Measurements from ENCODE around the gene ALPK3.
A peak's percentile ranks its signal among the peaks of the same experiment; 100 is the strongest.
"Not testable (repeated sequence)": the region's sequence is repeated elsewhere in the genome, so short reads cannot be mapped to it uniquely, and the experiment has no call there.

The ALPK3 gene

GRCh38 chr15:84876269-84876668 lies 59.1 kb downstream of the ALPK3 start:
- no peak for DNase-seq

GRCh38 chr15:84877701-84878100 lies 60.5 kb downstream of the ALPK3 start:
- DNase-seq: not testable (repeated sequence)

- DNase-seq: peak; percentile 44
Measured at GRCh38 chr15:84878504-84878903, 61.3 kb downstream of the ALPK3 start.

DNA sequence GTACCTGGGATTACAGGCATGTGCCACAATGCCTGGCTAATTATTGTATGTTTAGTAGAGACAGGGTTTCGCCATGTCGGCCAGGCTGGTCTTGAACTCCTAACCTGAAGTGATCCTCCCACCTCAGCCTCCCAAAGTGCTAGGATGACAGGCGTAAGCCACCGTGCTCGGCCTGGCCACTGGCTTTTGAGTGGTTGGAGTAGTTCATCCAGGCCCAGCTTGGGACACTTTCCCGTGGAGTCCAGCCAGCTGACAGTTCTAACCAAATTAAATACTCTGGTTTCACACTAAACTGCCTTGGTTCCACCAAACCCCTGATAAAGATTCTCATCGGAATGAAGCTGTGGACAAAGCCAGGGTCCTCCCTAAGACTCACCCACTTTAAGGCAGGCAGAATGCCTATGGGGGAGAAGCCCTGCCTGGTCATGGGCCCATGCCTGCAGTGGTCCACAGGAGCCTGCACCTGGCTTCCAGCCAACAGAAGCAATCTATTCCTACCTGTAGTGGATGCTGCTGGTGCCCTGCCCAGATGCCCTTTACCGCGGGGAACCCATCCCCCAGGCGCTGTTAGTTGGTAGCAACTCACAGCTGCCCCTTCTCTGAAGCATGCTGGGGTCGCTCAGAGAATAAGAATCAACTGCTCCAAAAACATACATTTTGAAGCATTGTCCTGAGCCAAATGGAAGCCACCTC lies 62.1 kb downstream of the ALPK3 start:
- DNase-seq: no peak

DNA sequence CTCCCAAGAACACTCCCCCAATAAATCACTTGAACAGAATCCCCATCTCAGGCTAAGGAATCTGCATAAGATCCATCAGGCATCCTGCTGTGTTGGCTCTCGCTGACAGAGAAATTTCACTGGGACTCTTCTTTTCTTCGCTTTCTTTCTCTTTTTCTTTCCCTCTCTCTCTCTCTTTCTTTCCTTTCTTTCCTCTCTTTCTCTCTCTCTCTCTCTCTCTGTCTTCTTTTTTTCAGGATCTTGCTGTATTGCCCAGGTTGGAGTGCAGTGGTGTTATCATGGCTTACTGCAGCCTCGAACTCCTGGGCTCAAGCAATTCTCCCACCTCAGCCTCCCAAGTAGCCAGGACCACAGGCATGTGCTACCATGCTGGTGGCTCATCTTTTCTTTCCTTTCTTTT lies 62.9 kb downstream of the ALPK3 start:
- no peak for DNase-seq

DNA sequence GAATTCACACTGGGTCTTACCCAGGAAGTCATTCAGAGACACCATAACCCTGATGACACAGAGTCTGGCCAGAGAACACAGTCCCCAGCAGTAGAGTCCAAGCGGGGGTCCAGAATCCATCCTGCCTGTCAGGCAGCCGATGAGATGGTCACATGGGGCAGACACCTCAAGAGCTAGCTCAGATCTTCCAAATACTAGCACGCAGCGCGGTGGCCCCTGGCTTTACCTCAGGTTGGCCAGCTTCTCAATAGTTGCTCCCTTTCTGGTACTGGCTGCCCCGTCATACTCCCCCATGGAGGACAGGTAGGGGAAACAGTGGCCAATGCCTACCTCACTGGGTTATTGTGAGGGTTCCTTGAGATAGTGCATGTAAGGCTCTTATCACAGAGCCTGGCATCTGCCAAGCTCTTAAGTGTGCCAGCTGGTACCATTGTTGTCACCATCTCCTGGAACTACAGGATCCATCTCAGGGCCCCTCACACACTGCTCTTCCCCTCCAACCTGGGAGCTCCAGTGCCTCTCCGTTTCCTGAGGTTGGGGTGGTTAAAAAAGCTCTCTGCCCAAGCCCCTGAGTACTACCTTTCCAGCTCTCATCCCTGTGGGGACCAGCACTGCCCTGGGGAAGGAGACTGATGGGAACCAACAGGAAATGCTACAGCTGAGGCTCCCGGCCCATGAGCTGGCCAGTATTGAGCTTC lies 63.8 kb downstream of the ALPK3 start:
- no peak for DNase-seq

DNA sequence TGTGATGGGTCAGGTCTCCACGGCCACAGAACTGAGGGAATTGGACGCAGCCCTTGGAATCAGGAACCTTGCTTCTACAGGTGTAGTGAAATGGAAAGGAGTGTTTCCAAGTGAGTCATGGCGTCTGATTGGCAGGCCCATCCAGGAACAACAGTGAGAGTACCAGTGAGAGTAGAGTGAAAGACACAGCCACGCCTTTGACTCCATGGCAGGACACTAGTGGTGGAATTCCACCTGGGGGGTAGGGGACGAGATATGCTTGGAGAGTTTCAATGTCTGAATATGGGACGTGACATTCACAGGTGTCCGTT lies 64.3 kb downstream of the ALPK3 start:
- DNase-seq: no peak

GRCh38 chr15:84883466-84883865 lies 66.3 kb downstream of the ALPK3 start:
- no peak for DNase-seq

DNA sequence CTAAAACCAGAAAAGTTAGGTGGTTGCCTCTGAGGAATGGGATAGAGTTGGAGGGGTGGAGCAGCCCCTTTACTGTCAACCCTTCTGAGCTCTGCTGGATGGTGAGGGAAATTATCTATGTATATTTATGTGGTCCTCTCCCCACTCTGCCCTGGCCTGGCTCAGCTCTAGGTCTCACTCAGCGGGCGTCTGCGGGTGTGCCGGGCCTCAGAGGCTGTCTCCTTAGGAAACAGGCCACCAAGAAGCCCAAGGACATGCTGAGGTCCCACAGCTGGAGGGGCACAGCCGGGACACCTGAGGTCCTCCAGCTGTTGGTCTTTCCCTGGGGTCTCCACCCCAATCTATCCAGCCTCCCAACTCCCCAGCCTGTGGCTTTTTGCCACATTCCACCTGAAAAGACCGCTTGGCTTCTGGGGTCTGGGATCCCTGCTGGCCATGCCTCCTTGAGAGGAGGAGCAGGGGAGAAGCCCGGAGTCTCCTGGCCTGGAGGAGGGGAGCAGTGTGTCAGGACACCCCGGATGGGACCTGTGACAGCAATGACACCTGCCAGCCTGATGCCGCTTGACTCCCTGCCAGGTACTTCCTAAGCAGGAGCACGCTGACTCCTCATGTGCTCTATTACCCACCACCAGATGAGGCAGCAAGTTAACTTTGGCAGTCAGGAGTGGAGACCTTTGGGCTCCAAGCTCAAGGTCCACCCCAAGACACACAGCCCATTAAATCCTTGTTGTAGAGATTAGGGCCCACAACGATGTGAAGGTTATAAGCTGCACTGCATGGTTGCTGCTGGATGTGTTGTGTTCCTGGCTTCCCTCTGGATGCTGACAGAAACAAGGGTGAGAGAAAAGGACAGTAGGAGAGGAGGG lies 67.0 kb downstream of the ALPK3 start, which contains the start of gene SLC28A1:
Gene SLC28A1 (plus strand): TSS at position 747 of the 866 bp plus-strand sequence. CDS start 3,099 bp downstream, outside the sequence.
- no peak for DNase-seq

DNA sequence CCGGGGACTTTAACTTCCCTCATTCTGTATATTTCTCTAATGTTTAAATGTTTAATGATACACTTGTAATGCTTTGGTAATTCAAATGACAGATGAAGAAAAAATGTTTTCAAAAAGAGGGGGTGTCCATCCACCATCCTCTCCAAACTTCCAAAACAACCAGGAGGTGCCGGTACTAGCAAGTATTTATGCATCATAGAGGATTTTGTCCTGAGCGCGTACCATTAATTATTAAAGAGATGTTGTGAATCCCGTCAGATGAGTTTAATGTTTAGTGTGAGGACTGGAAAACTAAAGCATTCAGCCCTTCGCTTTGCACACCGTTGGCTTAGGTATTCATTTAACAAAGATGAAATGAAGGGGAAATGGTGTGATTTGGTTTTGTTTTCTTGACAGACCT lies 68.6 kb downstream of the ALPK3 start:
- DNase-seq: no peak

- no peak for DNase-seq
Measured at GRCh38 chr15:84886211-84886983, 69.2 kb downstream of the ALPK3 start.

DNA sequence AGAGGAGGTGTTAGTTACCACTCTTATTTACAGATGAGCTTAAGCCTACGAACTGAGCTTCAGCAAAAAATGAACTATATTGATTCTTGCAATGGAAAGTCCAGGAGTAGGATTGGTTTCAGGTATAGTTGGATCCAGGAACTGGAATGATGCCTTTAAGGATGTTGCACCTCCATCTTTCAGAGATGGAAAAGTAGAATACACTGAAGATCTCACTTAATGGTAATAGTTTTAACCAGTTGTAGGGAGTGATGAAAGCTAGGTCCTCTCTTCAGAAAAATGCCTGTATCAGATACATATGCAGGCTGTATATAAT lies 69.8 kb downstream of the ALPK3 start:
- DNase-seq: no peak

DNA sequence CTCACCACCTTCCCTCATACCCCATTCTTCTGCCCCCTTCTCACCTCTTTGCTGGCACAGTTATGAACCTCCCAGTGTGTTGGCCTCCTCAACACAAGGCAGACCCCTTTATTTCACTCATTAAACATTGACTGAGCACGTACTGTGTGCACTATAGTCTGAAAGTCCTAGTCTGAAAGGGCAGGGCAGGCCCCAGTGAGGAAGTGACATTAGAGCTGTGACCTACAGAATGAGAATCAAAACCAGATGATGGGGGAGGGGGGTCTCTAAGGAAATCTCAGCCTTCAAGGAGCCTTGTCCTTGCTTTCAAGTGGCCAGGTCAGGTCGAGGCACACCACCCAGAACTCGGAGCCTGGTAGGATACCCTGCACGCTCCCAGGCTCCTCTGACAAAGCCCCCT lies 70.8 kb downstream of the ALPK3 start:
- no peak for DNase-seq

DNA sequence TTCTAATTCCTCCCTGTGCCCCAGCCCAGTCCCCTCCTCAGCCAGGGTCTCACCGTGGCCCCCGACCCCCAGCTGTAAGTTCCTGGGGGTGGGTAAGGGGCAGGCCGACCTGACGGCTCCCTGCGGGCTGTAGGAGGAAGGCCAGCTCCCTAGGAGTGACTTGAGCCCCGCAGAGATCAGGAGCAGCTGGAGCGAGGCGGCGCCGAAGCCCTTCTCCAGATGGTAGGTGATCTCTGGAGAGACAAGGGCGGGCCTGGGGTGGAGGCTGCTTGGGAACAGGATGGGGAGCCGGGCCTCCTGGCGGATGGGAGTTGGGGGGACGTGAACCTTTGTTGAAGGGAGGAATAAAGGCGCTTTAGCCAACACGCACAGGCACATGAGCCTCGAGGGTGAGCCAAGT lies 71.5 kb downstream of the ALPK3 start:
- no peak for DNase-seq

DNA sequence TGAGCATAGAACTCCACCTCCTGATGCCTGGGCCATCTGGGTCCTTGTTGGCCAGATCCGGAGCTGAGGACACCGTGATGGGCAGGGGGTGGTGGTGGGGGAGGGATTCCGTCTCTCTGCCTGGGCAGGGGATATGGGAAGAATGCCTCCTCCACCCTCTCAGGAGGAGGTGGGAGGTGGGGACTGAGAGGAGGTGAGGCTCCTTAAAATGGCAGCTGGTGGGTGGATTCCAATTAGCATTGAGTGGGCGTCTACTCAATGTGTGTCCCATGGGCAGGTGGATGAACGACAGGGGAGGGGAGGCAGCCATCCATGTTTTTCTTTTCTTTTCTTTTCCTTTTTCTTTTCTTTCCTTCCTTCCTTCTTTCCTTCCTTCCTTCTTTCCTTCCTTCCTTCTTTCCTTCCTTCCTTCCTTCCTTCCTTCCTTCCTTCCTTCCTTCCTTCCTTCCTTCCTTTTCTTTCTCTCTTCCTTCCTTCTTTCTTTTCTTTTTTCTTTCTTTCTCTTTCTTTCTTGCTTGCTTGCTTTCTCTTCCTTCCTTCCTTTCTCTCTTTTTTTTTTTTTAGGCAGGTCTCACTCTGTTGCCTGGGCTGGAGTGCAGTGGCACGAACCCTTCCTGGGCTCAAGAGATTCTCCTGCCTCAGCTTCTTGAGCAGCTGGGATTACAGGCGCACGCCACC lies 72.3 kb downstream of the ALPK3 start:
- DNase-seq: no peak

DNA sequence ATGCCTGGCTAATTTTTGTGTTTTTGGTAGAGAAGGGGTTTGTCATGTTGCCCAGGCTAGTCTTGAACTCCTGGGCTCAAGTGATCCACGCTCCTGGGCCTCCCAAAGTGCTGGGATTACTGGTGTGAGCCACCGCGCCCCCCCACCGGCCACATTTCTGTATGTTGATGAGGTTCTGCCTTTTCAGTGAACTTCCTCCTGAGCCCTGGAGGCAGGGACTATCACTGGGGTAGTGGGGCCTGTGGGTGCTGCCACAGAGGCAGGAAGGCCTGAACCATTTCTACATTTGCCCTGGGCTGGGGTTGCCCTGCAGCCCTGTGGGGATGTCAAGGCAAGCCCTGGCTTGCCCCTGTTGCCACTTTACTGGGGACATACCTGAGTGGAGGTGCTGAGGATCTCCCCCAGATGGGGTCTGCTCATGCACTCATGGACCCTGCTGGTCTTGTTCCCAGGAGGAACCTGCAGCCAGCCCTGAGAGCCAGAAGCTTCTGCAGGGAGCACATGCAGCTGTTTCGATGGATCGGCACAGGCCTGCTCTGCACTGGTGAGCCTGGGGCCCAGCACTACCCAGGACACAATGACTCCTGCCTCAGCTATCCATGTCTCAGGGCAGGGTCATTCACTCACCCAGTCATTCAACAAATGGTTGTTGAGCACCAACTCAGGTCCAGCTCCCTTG lies 73.0 kb downstream of the ALPK3 start:
- no peak for DNase-seq

- no peak for DNase-seq
Measured at GRCh38 chr15:84890670-84891162, 73.6 kb downstream of the ALPK3 start.

DNA sequence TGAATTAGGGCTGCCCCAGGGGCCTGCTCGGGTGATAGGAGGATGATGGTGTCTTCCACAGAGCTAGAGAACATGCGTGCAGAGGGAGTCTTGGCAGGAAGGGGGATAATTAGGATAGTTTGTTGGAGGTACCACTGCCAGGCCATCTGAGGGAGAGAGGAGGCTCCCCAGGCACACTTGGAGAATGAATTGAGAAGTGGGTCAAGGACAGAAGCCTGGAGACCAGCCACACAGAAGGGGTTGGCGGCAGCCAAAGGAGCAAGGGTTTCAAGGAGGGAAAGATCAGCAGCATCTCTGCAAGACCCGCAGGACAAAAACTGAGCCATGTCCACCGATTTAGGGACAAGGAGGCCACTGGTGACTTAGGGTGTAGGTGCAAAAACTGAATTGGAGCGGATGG lies 74.2 kb downstream of the ALPK3 start:
- no peak for DNase-seq

DNA sequence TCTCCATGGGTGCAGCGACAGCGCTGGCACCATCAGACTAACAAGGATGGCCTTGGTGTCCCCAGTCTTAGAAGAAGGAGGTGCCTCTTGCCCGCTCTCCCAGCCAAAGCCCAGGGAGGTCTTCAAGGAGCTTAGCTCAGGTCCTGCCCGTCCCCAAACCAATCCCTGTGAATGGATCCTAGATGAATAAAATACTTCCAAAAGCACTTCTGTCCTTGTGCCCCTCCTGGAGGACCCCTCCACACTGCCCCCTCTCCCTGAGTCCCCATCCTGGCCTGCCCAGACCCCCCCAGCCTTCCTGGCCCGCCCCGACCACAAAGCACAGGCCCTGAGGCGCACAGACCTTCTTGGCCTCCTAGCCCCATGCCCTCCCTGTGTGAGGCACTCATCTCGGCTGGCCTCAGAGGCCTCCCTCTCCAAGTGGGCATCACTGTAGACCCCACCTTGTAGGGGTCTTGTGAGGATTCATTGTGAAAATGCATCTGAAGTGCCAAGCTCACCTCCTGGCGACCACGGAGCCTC lies 75.7 kb downstream of the ALPK3 start:
- no peak for DNase-seq

- no peak for DNase-seq
Measured at GRCh38 chr15:84893607-84894006, 76.5 kb downstream of the ALPK3 start.

- DNase-seq: no peak
Measured at GRCh38 chr15:84894736-84895425, 77.7 kb downstream of the ALPK3 start.
